Right renal pelvis (tissue), 4 donors: ENCODE results near the gene SLC26A8. TPM values are rescaled to one million over a fixed set of nuclear protein-coding genes. Genes with fewer than 3 reads are reported as not detected.
"Not testable (repeated sequence)": the region's sequence is repeated elsewhere in the genome, so short reads cannot be mapped to it uniquely, and the experiment has no call there.

Experiments used
- DNase-seq, 4 donors: peaks; one replicate each; pipeline ENCODE4 v3.0.0-alpha.2; 2013; ENCODE audit warnings: low read depth in 4 of 4, low spot score in 3 of 4, missing footprints in 1 of 4
- polyA plus RNA-seq, 4 donors: library from polyadenylated mRNA; unstranded; fragments of 120-200 nt; gene quantifications; one replicate each; pipeline ENCODE4 v1.2.1, GENCODE V29; 2013; ENCODE audit not compliant: insufficient read length in 4 of 4

Gene SLC26A8
- polyA plus RNA-seq, 4 donors: 0.12 to 0.27 (median 0.23) TPM

DNA sequence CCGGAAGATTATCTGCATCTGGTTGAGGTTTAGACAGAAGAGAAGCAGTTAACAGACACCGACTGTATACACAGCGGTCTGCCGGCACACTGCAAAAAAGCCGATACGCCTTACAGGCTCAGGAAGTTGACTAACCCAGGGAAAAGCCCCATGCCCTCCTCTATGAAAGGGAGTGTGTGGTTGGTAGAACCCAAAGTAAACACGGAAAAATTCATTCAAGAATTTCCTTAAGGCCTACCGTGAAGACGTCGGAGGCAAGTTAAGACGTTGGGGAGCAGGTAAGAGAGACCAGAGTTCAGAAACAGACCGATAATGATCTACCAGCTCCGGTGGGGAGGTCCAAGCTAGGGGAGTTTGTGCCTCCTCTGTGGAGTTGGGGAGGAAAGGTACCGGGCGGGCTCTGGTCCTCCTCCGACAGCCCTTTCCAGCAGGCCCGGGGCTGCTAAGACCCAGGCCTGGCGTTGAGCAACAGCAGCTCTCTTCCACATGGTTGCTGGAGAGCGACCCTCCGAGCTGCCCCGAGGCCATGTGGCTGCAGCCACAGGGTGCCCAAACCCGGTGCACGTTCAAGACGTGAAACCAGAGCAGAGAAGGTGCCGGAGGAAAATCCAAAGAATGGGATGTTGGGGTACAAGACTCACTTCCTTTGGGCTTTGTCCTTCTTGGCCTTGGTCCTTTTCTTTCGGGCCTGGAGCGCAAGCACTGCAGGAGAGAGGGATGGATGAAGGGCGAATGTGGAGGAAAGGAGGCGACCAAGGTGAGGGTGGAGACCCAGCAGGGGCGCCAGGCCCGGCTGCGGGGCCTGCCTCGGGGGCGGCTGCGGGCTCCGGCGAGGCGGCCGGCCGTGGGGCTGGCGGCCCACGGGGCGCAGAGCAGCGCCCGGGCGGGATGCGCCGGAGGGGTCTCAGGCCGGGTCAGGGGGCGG is 104.4 kb downstream of the SLC26A8 start:
- DNase-seq: peak in 3 of 4 donors; percentile 17 to 35 (median 22)

DNA sequence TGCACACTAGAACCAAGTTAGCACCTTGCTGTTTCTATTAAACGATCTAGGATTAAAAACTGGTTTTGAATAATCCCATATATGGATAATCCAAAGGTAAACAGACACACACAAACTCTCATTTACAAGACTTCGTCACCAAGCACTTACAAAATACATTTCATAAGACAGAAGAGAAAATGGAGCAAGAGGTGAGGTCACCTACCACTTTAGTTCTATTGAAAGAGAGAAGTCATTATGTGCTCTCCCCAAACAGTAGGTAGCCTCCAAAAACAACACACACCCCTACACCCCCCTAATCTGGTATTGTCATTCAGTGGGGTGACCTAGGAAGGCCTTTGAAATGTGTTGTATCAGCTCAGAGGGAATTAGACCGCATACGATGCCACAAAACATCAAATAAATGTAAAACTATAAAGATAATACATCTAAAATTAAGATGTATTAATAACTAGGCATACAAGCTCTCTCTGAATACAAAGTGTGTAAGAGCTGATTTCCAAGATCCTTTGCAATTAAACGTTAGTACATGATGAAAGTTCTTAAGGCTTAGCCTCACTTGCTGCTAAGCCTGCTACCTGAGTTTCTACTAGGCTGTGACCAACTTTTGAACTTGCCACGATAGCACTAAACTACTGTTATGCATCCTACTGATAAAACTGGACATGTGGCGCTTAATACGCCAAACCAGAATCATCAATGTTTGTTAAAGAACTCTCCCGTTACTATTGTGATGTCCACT is 105.2 kb downstream of the SLC26A8 start:
- DNase-seq: no peak

DNA sequence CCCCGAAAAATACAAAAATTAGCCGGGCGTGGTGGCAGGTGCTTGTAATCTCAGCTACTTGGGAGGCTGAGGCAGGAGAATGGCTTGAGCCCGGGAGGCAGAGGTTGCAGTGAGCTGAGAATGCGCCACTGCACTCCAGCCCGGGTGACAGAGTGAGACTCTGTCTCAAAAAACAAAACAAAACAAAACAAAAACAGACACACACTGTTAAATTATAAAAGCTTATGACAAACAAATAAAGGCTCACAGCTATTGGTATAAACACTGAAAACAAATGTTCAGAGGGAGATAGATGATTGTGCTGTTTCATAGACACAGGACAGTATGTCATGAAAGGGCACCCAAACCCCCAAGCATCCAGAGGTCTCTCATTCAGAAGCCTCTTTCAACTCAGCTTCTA is 107.5 kb downstream of the SLC26A8 start:
- not testable (repeated sequence) for DNase-seq

DNA sequence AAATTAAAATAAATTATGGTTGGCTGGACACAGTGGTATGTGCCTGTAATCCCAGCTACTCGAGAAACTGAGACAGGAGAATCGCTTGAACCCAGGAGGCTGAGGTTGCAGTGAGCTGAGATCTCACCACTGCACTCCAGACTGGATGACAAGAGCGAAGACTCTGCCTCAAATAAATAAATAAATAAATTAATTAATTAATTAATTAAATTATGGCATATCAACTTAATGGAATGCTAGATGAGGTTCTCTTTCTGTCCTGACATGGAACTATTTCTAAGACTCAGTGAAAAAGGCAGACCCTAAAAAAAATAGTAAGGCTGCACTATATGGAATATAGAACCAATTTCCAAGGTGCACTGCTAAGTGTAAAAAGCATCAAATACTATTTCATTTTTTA is 108.4 kb downstream of the SLC26A8 start:
- DNase-seq: no peak

DNA sequence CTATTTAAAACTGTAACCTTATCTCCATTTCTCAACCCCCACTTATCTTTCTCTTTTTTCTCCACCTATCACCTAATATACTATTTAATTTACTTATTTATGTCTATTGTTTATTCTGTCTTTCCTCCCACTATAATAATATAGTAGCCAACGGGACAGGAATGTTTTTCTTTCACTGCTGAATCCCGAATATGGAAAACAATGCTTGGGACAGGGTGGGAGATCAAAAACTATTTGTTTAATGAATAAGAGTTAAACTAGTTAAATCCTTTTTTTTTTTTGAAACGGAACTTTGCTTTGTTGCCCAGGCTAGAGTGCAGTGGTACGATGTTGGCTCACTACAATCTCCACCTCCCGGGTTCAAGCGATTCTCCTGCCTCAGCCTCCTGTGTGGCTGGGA is 109.9 kb downstream of the SLC26A8 start:
- DNase-seq: no peak

DNA sequence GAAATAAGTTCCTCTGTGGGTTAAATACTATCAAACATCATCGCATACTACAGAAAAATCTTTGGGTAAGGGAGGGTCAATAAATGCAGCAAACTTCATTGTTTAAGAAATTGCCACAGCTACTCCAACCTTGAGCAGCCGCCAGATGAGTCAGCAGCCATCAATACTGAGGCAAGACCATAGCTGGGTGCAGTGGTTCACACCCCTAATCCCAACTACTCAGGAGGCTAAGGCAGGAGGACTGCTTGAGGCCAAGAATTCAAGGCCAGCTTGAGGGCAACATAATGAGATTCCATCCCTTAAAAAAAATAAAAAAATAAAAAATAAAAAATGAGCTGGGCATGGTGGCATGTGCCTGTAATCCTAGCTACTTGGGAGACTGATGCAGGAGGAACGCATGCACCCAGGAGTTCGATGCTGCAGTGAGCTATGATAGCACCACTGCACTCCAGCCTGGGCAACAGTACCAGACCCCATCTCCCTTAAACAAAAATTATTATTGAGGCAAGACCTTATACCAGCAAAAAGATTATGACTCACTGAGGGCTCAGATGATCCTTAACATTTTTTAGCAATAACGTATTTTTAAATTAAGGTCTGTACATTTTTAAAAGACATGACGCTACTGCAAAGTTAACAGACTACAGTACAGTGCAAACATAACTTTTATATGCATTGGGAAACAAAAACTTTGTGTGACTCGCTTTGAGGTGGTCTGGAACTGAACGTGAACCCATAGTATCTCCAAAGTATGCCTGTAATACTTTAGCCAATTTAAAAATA is 112.4 kb downstream of the SLC26A8 start:
- no peak for DNase-seq

DNA sequence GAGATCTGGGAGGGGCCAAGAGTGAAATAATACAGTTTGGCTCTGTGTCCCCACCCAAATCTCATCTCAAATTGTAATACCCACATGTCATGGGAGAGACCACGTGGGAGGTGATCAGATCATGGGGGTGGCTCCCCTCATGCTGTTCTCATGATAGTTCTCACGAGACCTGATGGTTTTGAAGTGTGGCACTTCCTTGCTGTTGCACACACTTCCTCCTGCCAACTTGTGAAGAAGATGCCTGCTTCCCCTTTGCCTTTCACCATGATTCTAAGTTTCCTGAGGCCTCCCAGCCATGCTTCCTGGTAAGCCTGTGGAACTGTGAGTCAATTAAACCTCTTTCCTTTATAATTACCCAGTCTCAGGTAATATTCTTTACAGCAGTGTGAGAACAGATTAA is 114.9 kb downstream of the SLC26A8 start:
- not testable (repeated sequence) for DNase-seq

DNA sequence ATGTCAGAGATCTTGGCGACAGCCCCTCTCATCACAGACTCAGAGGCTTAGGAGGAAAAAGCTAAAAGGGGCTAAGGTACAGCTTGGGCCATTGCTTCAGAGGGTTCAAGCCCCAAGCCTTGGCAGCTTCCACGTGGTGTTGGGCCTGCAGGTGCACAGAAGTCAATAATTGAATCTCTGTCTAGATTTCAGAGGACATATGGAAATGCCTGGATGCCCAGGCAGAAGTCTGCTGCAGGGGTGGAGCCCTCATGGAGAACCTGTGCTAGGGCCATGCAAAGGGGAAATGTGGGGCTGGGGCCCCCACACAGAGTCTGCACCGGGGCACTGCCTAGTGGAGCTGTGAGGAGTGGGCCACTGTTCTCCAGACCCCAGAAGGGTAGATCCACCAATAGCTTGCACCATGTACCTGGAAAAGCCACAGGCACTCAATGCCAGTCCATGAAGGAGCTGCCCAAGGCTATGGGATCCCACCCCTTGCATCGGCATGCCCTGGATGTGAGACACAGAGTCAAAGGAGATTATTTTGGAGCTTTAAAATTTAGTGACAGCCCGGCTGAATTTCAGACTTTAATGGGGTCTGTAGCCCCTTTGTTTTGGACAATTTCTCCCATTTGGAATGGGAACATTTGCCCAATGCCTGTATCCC is 115.6 kb downstream of the SLC26A8 start:
- DNase-seq: not testable (repeated sequence)

DNA sequence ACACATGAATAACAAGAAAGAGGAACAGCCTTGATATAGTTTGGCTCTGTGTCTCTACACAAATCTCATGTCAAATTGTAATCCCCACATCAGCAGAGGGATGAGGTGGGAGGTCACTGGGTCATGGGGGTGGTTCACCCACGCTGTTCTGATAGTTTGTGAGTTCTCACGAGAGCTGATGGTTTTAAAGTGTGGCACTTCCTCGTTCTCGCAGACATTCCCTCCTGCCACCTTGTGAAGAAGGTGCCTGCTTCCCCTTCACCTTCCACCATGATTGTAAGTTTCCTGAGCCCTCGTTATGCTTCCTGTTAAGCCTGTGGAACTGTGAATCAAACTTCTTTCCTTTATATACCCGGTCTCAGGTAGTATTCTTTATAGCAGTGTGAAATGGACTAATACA is 116.7 kb downstream of the SLC26A8 start:
- no peak for DNase-seq

DNA sequence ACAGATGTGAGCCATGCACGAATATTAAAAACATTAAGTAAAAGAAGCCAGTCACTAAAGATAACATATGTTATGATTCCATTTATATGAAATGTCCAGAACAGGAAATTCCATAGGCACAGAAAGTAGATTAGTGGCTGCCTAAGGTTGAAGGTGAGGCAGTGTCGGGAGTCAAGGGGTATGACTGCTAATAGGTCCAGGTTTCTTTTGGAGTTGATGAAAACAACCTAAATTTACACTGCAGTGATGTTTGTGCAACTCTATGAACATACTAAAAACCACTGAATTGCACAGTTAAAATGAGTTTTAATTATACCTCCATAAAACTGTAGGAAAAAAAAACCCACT is 118.0 kb downstream of the SLC26A8 start:
- DNase-seq: no peak

DNA sequence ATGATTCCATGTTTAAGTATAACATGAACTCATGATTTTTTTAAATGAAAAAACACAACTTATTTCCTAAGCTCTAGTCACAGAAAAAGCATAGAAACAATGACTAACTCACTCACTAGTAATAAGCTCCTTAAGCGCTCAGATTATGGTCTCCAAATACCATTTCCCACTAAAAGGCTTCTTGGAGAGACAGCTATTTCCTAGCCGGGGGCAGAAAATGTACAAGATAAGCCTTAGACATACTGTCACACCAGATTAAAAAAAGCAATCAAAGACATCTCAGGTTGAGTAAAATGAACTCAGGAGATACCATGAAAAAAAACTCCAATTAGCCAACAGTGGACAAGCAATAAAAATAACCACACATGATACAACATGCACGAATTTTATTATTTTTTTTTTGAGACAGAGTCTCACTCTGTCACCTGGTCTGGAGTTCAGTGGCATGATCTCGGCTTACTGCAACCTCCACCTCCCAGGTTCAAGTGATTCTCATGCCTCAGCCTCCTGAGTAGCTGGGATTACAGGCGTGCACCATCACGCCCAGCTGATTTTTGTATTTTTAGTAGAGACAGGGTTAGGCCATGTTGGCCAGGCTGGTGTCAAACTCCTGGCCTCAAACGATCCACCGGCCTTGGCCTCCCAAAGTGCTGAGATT is 118.5 kb downstream of the SLC26A8 start:
- no peak for DNase-seq

DNA sequence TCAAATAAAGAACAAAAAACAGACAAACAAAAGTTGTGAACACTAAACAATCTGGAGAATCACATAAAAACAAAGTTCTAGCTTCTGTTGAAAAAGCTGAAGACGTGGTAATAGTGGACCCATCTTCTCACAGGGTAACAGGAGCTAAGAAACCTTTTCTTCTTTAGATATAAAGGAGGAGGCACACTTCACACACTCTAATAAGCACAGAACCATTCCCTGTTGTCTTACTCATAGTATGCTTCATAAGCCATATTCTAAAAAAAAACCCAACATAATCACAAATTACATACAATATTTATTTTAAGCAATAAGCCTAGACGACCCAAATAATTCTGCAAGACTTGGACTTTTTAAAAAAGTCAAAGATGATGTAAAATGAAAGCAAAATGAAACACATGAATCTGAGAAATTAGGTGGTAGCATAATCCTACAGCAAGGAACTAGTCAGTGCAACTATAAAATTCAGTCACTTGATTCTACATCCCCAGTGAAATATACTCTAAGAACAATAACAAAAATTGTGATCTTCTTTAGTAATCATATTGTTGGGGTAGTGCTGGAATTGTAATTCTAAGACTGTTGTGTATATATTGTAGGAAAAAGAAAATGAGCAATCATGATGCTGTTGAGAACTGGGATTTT is 119.2 kb downstream of the SLC26A8 start:
- no peak for DNase-seq

DNA sequence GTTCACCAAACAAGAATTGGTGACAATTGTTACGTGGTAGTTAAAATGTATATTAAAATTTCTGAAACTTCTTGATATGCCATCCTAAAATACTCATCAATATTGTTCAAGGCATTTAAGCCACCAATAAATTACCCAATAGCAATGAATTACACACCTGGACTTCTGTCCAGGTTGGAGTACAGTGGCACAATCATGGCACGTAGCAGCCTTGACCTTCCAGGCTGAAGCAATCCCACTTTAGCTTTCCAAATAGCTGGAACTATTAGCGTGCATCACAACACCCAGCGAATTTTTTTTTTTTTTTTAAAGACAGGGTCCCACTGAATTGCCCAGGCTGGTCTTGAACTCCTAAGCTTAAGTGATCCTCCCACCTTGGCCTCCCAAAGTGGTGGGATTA is 120.8 kb downstream of the SLC26A8 start:
- no peak for DNase-seq

DNA sequence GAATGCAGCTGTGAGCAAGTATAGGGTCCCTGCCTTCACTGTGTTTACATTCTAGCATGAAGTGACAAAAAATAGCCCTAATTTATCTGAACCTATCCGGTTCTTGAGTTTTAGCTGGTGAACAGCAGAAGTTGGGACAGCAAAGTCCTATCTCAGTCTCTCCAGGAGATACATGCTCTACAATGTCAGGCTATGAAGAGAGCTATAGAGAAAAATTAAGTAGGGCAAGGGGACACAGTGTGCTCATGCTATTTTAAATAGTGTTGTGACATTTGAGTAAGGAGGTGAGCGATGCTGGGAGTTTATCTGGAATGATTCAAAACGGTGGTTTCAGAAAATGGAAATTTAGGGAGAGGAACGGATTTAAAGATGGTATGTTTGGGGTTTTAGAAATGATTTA is 124.0 kb downstream of the SLC26A8 start:
- no peak for DNase-seq

DNA sequence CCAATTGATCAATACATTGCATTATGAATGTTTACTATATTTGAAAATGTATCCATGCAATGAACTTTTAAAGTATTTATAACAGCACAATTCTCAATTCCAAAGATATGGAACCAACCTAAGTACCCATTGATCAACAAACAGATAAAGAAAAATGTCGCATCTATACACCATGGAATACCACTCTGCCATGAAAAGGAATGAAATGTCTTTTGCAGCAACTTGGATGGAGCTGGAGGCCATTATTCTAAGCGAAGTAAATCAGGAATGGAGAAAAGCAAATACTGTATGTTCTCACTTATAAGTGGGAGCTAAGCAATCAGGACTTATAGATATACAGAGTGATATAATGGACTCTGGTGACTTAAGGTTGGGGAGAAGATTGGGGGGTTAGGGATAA is 126.4 kb downstream of the SLC26A8 start:
- no peak for DNase-seq

DNA sequence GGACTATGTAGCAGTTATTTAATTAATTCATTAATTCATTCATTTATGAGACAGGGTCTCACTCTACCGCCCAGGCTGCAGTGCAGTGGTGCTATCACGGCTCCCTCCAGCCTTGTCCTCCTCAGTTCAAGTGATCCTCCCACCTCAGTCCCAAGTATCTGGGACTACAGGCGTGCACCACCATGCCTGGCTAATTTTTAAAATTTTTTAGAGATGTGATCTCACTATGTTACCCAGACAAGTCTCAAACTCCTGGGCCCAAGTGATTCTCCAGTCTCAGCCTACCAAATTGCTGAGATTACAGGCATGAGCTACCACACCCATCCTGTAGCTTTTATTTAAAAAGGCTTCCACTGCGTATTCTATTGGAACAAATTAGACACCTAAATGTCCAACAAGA is 127.0 kb downstream of the SLC26A8 start:
- DNase-seq: no peak

DNA sequence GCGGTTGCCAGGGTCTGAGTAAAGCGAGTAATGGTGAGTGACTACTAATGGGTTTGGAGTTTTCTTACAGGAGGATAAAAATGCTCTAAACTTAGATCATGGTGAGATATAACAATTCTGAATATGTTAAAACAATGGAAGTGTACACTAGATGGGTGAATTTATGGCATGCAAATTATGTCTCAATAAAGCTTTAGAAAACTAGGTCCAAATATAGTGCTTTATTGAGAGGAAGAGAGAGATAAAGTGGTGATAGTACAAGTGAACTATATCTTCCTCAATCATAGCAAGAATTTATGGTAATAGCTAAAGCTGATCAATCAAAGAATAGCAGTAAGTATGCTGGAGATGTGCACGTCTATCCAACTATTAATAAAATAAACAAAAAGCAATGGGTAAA is 127.4 kb downstream of the SLC26A8 start:
- DNase-seq: no peak

DNA sequence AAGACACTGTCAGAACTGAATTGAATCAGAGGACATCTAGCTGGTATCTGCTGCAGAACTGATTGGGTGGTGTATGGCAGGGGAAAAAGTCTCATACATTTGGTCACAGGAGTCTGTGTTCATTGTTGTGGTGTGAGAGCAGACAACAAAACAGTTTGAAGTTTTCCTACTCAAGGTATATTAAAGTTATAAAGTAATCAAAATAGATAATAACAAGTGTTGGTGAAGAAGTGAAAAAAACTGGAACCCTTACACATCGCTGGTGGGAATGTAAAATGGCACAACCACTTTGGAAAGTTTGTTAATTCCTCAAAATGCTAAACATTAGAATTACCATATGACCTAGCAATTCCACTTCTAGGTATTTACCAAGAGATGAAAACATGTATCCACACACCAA is 128.2 kb downstream of the SLC26A8 start:
- DNase-seq: no peak

DNA sequence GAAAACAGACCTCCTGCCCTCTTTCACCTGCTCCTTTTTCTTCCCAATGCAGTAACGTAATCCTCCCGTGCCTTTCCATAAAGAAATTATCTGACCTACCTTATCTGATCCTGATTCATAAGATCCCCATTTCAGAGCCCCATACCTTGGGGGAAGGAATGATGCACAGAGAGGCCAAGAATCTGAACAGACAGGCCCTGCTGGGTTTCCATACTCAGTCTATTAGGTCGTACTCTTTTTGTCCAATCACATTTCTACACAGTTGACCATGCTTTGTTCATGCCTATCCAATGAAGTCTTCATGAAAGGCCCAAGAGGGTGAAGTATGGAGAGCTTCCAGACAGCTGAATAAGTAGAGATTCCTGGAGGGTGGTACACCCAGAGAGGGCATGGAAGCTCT is 128.9 kb downstream of the SLC26A8 start:
- no peak for DNase-seq

DNA sequence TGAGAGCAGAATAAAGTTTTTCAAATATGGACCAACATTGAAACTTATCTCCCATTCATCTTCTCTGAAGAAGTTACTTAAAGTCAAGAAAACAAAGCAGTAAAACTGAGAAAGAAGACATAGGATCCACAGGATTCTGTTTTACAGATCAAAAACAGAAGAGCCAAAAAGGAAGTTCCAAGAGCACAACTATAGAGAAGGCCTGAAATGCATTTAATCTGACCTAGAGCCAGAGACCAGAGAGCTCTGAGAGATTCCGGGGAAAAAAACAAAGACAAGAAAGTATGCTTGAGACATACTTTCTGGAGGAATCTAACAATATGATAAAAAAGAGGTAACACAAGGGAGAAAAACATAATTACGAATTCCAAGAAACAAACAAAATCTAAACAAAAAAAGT is 129.7 kb downstream of the SLC26A8 start:
- no peak for DNase-seq
